Chondrocyte (in vitro differentiated cells): ENCODE results near the gene KIF5A. TPM values are rescaled to one million over a fixed set of nuclear protein-coding genes. Genes with fewer than 3 reads are reported as not detected.
A peak's percentile ranks its signal among the peaks of the same experiment; 100 is the strongest.
"Not testable (repeated sequence)": the region's sequence is repeated elsewhere in the genome, so short reads cannot be mapped to it uniquely, and the experiment has no call there.

Source experiments
- DNase-seq: peaks from one replicate; pipeline ENCODE4 v3.0.0; 2021; ENCODE audit warnings: mixed read lengths, low spot score
- H3K27ac Mint-ChIP-seq: one replicate; pipeline ENCODE4 v1.8.0; 2021; ENCODE audit warnings: mild to moderate bottlenecking, moderate library complexity, mixed read lengths; ENCODE audit not compliant: unreplicated experiment
- H3K27me3 Mint-ChIP-seq: 2 replicates; pipeline ENCODE4 v1.8.0; 2021; ENCODE audit warnings: low read depth, mixed read lengths
- H3K36me3 Mint-ChIP-seq: 2 replicates; pipeline ENCODE4 v1.8.0; 2021; ENCODE audit warnings: low read depth, mixed read lengths
- H3K4me1 Mint-ChIP-seq: 2 replicates; pipeline ENCODE4 v1.8.0; 2021; ENCODE audit warnings: low read depth, mild to moderate bottlenecking, mixed read lengths
- H3K4me3 Mint-ChIP-seq: one replicate; pipeline ENCODE4 v1.8.0; 2021; ENCODE audit warnings: mild to moderate bottlenecking, moderate library complexity, mixed read lengths; ENCODE audit not compliant: unreplicated experiment
- H3K9me3 Mint-ChIP-seq: 2 replicates; pipeline ENCODE4 v1.8.0; 2021; ENCODE audit warnings: low read depth, mixed read lengths
- CTCF ChIP-seq: fragments of 200-600 bp; sonication (generic); IDR thresholded peaks from 2 replicates; pipeline ENCODE4 v1.5.0; 2021; ENCODE audit warnings: antibody characterized with exemption, mild to moderate bottlenecking, moderate library complexity
- total RNA-seq: library from RNA; stranded (reverse); gene quantifications from 3 replicates; pipeline ENCODE4 v1.2.1, GENCODE V29; 2021

KIF5A gene
- total RNA-seq, 1 donor from 2014 or later, result 3.5 TPM

GRCh38 chr12:57515408-57515933 is 34.4 kb upstream of the KIF5A start:
- peak overlapping the region; percentile 74 for H3K27ac Mint-ChIP-seq
- H3K36me3 Mint-ChIP-seq, result peaks cover 62% of the 10 kb centered on the region
- no peak overlapping the region for H3K4me3 Mint-ChIP-seq
- no peak for DNase-seq
- H3K4me1 Mint-ChIP-seq, result peaks cover 36% of the 10 kb centered on the region
- no peak for TF ChIP-seq CTCF
- H3K9me3 Mint-ChIP-seq, result no peaks in the 10 kb centered on the region
- H3K27me3 Mint-ChIP-seq, result no peaks in the 10 kb centered on the region

GRCh38 chr12:57515934-57516541 is 33.8 kb upstream of the KIF5A start:
- no peaks in the 10 kb centered on the region for H3K9me3 Mint-ChIP-seq
- DNase-seq, result no peak
- H3K27ac Mint-ChIP-seq, result peak overlapping the region; percentile 47
- no peak for TF ChIP-seq CTCF
- H3K4me1 Mint-ChIP-seq, result peaks cover 39% of the 10 kb centered on the region
- H3K27me3 Mint-ChIP-seq, result no peaks in the 10 kb centered on the region
- peaks cover 62% of the 10 kb centered on the region for H3K36me3 Mint-ChIP-seq
- H3K4me3 Mint-ChIP-seq, result no peak overlapping the region

- H3K36me3 Mint-ChIP-seq, result peaks cover 62% of the 10 kb centered on the region
- H3K27ac Mint-ChIP-seq, result peak overlapping the region; percentile 100
- H3K27me3 Mint-ChIP-seq, result no peaks in the 10 kb centered on the region
- H3K9me3 Mint-ChIP-seq, result no peaks in the 10 kb centered on the region
- H3K4me1 Mint-ChIP-seq, result peaks cover 45% of the 10 kb centered on the region
- DNase-seq, result no peak
- H3K4me3 Mint-ChIP-seq, result peak overlapping the region; percentile 95
- no peak for TF ChIP-seq CTCF
Observed at GRCh38 chr12:57516617-57517153, 33.2 kb upstream of the KIF5A start.

- Mint-ChIP-seq H3K4me3 (peak overlapping the region; percentile 95), H3K36me3 (peaks cover 58% of the 10 kb centered on the region), H3K4me1 (peaks cover 50% of the 10 kb centered on the region), H3K27me3 (no peaks in the 10 kb centered on the region), H3K9me3 (no peaks in the 10 kb centered on the region), H3K27ac (peak overlapping the region; percentile 100)
- no peak for TF ChIP-seq CTCF
- DNase-seq, result no peak
Observed at GRCh38 chr12:57517187-57517586, 32.7 kb upstream of the KIF5A start.

GRCh38 chr12:57517718-57518117 is 32.1 kb upstream of the KIF5A start:
- H3K4me3 Mint-ChIP-seq, result peak overlapping the region; percentile 95

More at GRCh38 chr12:57517718-57518117, 32.1 kb upstream of the KIF5A start:
- peak overlapping the region; percentile 100 for H3K27ac Mint-ChIP-seq
- not testable (repeated sequence) for H3K27me3 Mint-ChIP-seq, DNase-seq, H3K9me3 Mint-ChIP-seq
- H3K4me1 Mint-ChIP-seq, result peaks cover 52% of the 10 kb centered on the region
- H3K36me3 Mint-ChIP-seq, result peaks cover 52% of the 10 kb centered on the region
